Choroid plexus epithelial cell (primary cell): ENCODE results near the gene GCFC2.
A peak's percentile ranks its signal among the peaks of the same experiment; 100 is the strongest.

Experiments used
- DNase-seq: peaks from one replicate; pipeline ENCODE4 v3.0.0-alpha.2; 2010; ENCODE audit warnings: low read depth
- H3K4me3 ChIP-seq: 2 replicates; pipeline ENCODE4 v1.5.1; 2011; ENCODE audit warnings: low read depth, mild to moderate bottlenecking, control low read depth, low read length, moderate library complexity
- TF ChIP-seq, protein P1 (sequence below): conservative IDR thresholded peaks from 2 replicates; pipeline ENCODE4 v1.5.1; 2011; ENCODE audit warnings: low read depth, mild to moderate bottlenecking, control low read depth, inconsistent platforms, low read length, moderate library complexity

GCFC2 gene

DNA sequence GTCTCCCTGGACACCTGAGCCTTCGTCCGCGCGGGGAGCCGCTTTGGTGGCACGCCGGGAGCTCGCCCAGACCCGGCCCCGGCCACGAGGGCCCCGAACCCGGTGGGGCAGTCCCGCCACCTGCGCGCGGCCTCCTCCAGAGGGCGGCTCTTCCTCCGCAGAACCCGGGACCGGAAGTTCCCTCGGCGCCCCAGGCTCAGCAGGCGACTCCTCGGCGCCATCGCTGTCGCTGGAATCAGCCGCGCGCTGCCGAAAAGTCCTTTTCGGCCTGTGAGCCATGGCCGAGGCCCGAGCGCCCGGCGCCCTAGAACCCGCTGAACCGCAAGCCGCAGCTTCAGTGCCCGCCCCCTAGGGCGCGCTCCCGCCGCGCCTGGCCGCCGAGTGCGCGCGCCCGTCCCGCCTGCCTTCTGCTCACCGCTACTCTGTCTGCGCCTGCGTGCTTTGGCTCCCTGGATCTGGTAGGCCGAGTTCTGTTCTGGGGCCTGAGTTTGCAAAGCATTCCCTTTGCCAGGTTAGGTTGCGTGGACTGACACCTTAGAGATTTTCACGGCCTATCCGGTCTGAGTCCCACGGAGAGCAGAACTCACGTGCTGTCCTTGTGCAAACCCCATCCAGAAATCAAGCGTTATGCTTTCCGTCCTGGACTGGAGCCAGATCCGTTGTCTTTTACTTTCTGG, at the start of gene GCFC2:
GCFC2 (minus strand) TSS at position 339 of the 677 bp plus-strand sequence; CDS start at position 279, 60 bp downstream.
- TF ChIP-seq, protein P1, sequence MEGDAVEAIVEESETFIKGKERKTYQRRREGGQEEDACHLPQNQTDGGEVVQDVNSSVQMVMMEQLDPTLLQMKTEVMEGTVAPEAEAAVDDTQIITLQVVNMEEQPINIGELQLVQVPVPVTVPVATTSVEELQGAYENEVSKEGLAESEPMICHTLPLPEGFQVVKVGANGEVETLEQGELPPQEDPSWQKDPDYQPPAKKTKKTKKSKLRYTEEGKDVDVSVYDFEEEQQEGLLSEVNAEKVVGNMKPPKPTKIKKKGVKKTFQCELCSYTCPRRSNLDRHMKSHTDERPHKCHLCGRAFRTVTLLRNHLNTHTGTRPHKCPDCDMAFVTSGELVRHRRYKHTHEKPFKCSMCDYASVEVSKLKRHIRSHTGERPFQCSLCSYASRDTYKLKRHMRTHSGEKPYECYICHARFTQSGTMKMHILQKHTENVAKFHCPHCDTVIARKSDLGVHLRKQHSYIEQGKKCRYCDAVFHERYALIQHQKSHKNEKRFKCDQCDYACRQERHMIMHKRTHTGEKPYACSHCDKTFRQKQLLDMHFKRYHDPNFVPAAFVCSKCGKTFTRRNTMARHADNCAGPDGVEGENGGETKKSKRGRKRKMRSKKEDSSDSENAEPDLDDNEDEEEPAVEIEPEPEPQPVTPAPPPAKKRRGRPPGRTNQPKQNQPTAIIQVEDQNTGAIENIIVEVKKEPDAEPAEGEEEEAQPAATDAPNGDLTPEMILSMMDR: peak; percentile 35
- peak; percentile 91 for DNase-seq
- peak within 1 kb of the TSS; percentile 84 for H3K4me3 ChIP-seq

GRCh38 chr2:75752828-75753227, 42.1 kb upstream of the GCFC2 start:
- DNase-seq: no peak
- no peak overlapping the region for H3K4me3 ChIP-seq
- TF ChIP-seq, protein P1: no peak

DNA sequence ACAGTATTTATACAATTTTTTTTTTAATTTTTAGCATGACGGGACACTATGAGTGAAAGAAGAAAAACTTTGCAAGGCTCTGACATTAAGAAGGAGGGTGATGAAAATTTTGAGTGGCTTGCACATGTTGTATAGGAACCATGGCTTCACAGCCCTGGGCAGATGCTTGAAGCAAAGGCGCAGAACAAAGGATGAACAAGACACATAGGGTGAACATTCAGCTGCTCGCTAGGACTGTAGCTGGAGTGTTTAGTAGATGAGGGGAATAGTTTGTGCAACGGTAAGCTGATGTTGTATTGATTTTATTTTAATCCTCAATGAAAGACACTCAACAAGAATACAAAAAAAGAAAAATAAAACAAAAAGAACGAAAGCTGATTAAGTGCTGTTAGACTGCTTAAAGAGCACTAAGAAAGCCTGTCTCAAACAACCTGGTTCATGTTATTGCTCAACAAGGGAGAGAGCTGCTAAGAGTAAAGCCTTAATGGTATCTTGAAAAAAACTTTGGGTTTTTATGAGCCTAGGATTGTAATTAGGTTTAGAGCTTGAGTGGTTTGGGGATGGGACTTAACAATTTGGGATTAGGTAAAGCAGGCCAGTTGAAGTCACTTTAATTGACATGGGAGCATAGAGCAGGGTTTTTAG, 41.2 kb upstream of the GCFC2 start:
- TF ChIP-seq, protein P1: no peak
- DNase-seq: no peak
- no peak overlapping the region for H3K4me3 ChIP-seq

GRCh38 chr2:75751360-75751759, 40.6 kb upstream of the GCFC2 start:
- H3K4me3 ChIP-seq: no peak overlapping the region
- no peak for DNase-seq
- TF ChIP-seq, protein P1: no peak

GRCh38 chr2:75737961-75738360, 27.2 kb upstream of the GCFC2 start:
- TF ChIP-seq, protein P1: no peak
- H3K4me3 ChIP-seq: no peak overlapping the region
- no peak for DNase-seq

- TF ChIP-seq, protein P1: no peak
- no peak overlapping the region for H3K4me3 ChIP-seq
- DNase-seq: no peak
These were observed 25.6 kb upstream of the GCFC2 start for GRCh38 chr2:75736276-75736675.

- no peak overlapping the region for H3K4me3 ChIP-seq
- DNase-seq: peak; percentile 26
- TF ChIP-seq, protein P1: peak; percentile 43
These were observed 19.1 kb upstream of the GCFC2 start for GRCh38 chr2:75729861-75730260.
